Epithelial cell of esophagus (primary cell): Measurements from ENCODE around the gene VAMP4.

ENCODE experiments used
- DNase-seq: peaks from one replicate; pipeline ENCODE4 v3.0.0; 2010; ENCODE audit warnings: low read depth
- H3K4me3 ChIP-seq: 2 replicates; pipeline ENCODE4 v1.5.1; 2011; ENCODE audit warnings: mild to moderate bottlenecking, low read length, control low read depth
- TF ChIP-seq, protein P1 (sequence below): IDR thresholded peaks from 2 replicates; pipeline ENCODE4 v1.5.1; 2011; ENCODE audit warnings: low read depth, mild to moderate bottlenecking, low read length, control low read depth, inconsistent platforms; ENCODE audit not compliant: insufficient read depth; ENCODE audit errors: missing control alignments

The VAMP4 gene

DNA sequence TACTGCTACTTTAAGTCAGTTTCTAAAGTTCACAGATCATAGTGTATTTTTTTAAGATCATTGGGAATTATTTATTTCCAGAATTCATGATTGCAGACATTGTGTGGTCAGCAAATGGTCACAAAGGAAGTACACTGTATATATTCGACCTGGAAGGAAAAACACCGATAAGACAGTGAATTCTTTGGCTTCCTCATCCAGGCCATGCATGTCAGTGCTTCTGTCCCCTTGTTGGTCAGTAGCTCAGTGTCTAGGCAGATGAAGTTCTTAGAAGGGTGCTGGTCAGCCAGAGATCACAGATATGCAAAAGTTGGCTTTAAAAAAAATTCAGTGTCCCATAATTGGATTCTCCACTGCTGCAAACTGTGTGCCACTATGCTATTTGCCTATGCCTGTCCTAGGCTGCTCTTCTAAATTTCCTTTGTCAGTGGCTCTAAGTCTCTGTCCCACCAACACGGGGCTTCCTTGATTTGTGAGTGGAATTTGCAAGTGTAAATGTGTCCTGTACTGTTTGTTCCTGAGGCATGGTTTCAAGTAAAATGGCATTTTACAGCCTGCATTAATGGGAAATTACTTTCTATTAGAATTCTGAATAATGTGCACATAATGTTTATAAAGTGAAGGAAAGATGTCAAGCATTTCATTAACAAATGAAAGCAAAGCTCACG, 12.0 kb upstream of the VAMP4 start:
- DNase-seq, result no peak
- TF ChIP-seq, protein P1, sequence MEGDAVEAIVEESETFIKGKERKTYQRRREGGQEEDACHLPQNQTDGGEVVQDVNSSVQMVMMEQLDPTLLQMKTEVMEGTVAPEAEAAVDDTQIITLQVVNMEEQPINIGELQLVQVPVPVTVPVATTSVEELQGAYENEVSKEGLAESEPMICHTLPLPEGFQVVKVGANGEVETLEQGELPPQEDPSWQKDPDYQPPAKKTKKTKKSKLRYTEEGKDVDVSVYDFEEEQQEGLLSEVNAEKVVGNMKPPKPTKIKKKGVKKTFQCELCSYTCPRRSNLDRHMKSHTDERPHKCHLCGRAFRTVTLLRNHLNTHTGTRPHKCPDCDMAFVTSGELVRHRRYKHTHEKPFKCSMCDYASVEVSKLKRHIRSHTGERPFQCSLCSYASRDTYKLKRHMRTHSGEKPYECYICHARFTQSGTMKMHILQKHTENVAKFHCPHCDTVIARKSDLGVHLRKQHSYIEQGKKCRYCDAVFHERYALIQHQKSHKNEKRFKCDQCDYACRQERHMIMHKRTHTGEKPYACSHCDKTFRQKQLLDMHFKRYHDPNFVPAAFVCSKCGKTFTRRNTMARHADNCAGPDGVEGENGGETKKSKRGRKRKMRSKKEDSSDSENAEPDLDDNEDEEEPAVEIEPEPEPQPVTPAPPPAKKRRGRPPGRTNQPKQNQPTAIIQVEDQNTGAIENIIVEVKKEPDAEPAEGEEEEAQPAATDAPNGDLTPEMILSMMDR, result no peak

DNA sequence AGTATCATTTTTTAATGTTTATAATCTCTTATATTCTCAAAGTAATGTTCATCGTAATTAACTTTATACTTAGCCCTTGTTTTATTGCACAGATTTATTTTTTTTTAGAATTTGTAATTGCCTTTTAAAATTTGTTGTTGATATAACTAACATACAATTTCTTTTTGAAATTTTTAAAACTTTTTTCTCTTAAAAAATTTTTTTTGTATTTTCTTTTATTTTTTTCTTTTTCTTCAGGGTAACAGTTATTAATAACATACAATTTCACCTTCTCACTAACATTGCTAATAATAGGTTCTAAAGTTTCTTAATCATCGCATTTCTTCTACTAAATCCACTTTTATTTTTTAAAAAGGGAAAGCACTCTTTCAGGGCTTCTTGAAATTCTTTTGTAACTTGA, 11.3 kb upstream of the VAMP4 start:
- no peak for DNase-seq
- H3K4me3 ChIP-seq, result no peak overlapping the region
- TF ChIP-seq, protein P1, result no peak

More for the DNA sequence above, 12.0 kb upstream of the VAMP4 start:
- no peak overlapping the region for H3K4me3 ChIP-seq

DNA sequence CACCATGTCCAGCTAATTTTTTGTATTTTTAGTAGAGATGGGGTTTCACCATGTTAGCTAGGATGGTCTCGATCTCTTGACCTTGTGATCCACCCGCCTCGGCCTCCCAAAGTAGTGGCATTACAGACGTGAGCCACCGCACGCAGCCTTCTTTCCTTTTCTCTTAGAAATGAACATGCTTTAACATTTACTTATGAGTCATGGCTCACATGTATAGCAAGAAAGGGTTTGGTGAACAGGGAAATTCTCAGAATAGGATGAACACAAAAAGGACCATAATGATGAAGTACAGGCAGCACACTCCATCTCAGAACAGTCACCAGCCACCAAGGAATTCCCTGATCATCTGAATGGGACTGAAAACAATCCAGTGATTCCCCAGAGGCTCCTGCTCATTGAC, 9.4 kb upstream of the VAMP4 start:
- TF ChIP-seq, protein P1, result no peak
- no peak overlapping the region for H3K4me3 ChIP-seq
- DNase-seq, result peak; percentile 10

DNA sequence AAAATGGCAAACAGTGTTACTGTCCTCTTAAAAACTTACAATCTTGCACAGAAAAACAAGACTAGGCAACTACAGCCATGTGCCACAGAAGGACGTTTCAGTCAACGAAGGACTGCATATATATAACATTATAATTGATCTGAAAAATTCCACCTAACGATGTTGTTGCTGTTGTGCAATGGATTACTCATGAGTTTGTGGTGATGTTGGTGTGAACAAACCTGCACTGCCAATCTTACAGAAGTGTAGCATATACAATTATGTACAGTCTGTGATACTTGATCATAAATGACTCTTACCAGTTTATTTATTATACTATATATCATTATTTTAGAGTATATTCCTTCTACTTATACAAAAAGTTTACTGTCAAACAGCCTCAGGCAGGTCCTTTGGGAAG, 6.8 kb upstream of the VAMP4 start:
- TF ChIP-seq, protein P1, result no peak
- no peak overlapping the region for H3K4me3 ChIP-seq
- DNase-seq, result peak; percentile 68

DNA sequence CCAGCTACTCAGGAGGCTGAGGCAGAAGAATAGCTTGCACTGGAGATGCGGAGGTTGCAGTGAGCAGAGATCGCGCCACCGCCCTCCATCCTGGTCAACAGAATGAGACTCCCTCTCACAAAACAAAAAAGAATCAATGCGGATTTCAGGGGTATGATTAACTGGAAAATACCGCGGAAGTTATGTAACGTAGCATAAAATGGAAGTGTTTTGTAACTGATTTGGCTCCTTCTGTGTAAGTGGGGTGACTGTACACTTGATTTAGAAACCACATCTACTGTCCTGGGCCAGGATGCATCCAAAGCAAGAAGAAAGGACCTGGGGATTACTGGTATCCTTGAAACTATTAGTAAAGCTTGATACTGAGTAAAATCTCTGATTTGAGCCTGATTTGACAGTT, 3.1 kb upstream of the VAMP4 start:
- no peak overlapping the region for H3K4me3 ChIP-seq
- TF ChIP-seq, protein P1, result no peak
- no peak for DNase-seq

DNA sequence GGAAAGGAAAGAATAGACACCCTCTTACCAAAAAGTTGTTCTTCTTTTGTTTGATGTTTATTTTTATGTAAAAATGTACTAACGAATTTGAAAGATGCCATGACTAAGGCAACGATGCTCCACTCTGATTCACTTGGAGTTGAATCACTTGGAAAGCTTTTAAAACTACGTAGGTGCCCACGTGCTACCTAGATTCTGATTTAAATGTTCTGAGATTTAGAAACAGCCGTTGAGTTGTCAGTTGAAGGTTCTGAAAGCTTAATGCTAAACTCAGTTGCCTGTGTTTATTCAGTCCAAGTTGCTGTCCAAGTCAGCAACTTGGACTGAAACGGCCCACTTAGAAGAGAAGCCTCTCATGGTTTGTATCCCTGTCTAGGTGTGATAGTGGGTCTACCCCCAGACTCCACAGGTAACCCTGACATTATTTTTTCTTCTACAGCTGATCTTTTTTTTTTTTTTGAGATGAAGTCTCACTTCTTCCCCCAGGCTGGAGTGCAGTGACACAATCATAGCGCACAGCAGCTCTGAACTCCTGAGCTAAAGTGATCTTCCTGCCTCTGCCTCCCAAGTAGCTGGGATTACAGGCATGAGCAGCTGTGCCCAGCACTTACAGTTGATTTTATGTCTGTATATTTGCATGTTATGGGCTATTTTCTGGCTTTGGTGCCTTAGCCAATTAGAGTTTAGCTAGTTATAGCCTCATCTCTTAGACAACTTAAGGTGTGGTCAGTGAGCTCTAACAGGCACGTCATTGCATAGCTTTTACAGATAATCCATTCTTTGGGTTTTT, 1.4 kb upstream of the VAMP4 start:
- H3K4me3 ChIP-seq, result peak overlapping the region; percentile 84
- peak; percentile 91 for DNase-seq
- TF ChIP-seq, protein P1, result no peak
